ENCODE data around the gene MIEF2.
"Not testable (repeated sequence)": the region's sequence is repeated elsewhere in the genome, so short reads cannot be mapped to it uniquely, and the experiment has no call there.

MIEF2 gene

GRCh38 chr17:18260332-18261145 is at the start of gene MIEF2:
TSS of gene MIEF2 (plus strand) at chr17:18260662. CDS start at chr17:18262721, 2,059 bp downstream.
- DNase-seq (ENCODE audit: low spot score), result peak; percentile 97

- no peak for DNase-seq (ENCODE audit: low spot score)
These were observed 46.7 kb upstream of the MIEF2 start for GRCh38 chr17:18213666-18214270.

GRCh38 chr17:18216906-18217305 is 43.6 kb upstream of the MIEF2 start:
- DNase-seq (ENCODE audit: low spot score), result not testable (repeated sequence)

- DNase-seq (ENCODE audit: low spot score), result peak; percentile 43
These were observed 42.9 kb upstream of the MIEF2 start for GRCh38 chr17:18217412-18218015.

GRCh38 chr17:18218756-18219415 is 41.6 kb upstream of the MIEF2 start:
- no peak for DNase-seq (ENCODE audit: low spot score)

GRCh38 chr17:18224053-18224386 is 36.4 kb upstream of the MIEF2 start:
- no peak for DNase-seq (ENCODE audit: low spot score)

GRCh38 chr17:18224387-18225120 is 35.9 kb upstream of the MIEF2 start:
- DNase-seq (ENCODE audit: low spot score), result no peak

- DNase-seq (ENCODE audit: low spot score), result peak; percentile 89
These were observed 35.3 kb upstream of the MIEF2 start, which contains the start of gene LLGL1 for GRCh38 chr17:18225121-18225641. TSS of gene LLGL1 (plus strand) at chr17:18225635. CDS start at chr17:18225683, 48 bp downstream.

- DNase-seq (ENCODE audit: low spot score), result no peak
These were observed 34.7 kb upstream of the MIEF2 start for GRCh38 chr17:18225642-18226283.

GRCh38 chr17:18226284-18226945 is 34.0 kb upstream of the MIEF2 start:
- DNase-seq (ENCODE audit: low spot score), result no peak

- DNase-seq (ENCODE audit: low spot score), result no peak
These were observed 32.8 kb upstream of the MIEF2 start for GRCh38 chr17:18227635-18228034.

GRCh38 chr17:18228176-18228682 is 32.2 kb upstream of the MIEF2 start:
- no peak for DNase-seq (ENCODE audit: low spot score)

GRCh38 chr17:18229254-18229653 is 31.2 kb upstream of the MIEF2 start:
- DNase-seq (ENCODE audit: low spot score), result no peak

GRCh38 chr17:18229771-18230170 is 30.7 kb upstream of the MIEF2 start:
- no peak for DNase-seq (ENCODE audit: low spot score)

- DNase-seq (ENCODE audit: low spot score), result no peak
These were observed 29.9 kb upstream of the MIEF2 start for GRCh38 chr17:18230288-18231141.

- no peak for DNase-seq (ENCODE audit: low spot score)
These were observed 29.3 kb upstream of the MIEF2 start for GRCh38 chr17:18231164-18231563.

- no peak for DNase-seq (ENCODE audit: low spot score)
These were observed 26.5 kb upstream of the MIEF2 start for GRCh38 chr17:18233803-18234518.

- DNase-seq (ENCODE audit: low spot score), result no peak
These were observed 25.5 kb upstream of the MIEF2 start for GRCh38 chr17:18234853-18235380.
